HT1080 (cell line): Measurements from ENCODE around the gene LTBP1. TPM values are rescaled to one million over a fixed set of nuclear protein-coding genes. Genes with fewer than 3 reads are reported as not detected.
A peak's percentile ranks its signal among the peaks of the same experiment; 100 is the strongest.

ENCODE experiments used
- DNase-seq: peaks from one replicate; pipeline ENCODE4 v3.0.0-alpha.2; 2015; ENCODE audit warnings: low read depth
- total RNA-seq: library from RNA; depleted of rRNA; stranded (reverse); fragments of >200 nt; shearing (Covaris generic); gene quantifications from 2 replicates; pipeline ENCODE4 v1.2.3, GENCODE V29; 2014

LTBP1 gene
- total RNA-seq, 1 experiment from 2014 or later: 40.5 TPM

- DNase-seq: no peak
Observed at GRCh38 chr2:33072614-33073013, 125.9 kb downstream of the LTBP1 start.

- DNase-seq: no peak
Observed at GRCh38 chr2:33073018-33073417, 126.3 kb downstream of the LTBP1 start.

- no peak for DNase-seq
Observed at GRCh38 chr2:33074197-33074596, 127.4 kb downstream of the LTBP1 start.

- DNase-seq: no peak
Observed at GRCh38 chr2:33077311-33077710, 130.6 kb downstream of the LTBP1 start.

- no peak for DNase-seq
Observed at GRCh38 chr2:33077844-33078243, 131.1 kb downstream of the LTBP1 start.

- no peak for DNase-seq
Observed at GRCh38 chr2:33081691-33082090, 134.9 kb downstream of the LTBP1 start.

- no peak for DNase-seq
Observed at GRCh38 chr2:33083699-33084387, 137.1 kb downstream of the LTBP1 start.

GRCh38 chr2:33084433-33084832 is 137.7 kb downstream of the LTBP1 start:
- DNase-seq: no peak

GRCh38 chr2:33085646-33086045 is 138.9 kb downstream of the LTBP1 start:
- DNase-seq: no peak

- DNase-seq: no peak
Observed at GRCh38 chr2:33086400-33087015, 139.8 kb downstream of the LTBP1 start.

- no peak for DNase-seq
Observed at GRCh38 chr2:33090553-33091134, 143.9 kb downstream of the LTBP1 start.

- DNase-seq: no peak
Observed at GRCh38 chr2:33091541-33092123, 144.9 kb downstream of the LTBP1 start.

GRCh38 chr2:33093283-33093993 is 146.7 kb downstream of the LTBP1 start:
- no peak for DNase-seq

- DNase-seq: no peak
Observed at GRCh38 chr2:33094303-33094702, 147.6 kb downstream of the LTBP1 start.

- DNase-seq: no peak
Observed at GRCh38 chr2:33099989-33100388, 153.2 kb downstream of the LTBP1 start.

GRCh38 chr2:33100921-33101320 is 154.2 kb downstream of the LTBP1 start:
- no peak for DNase-seq

GRCh38 chr2:33104052-33104623 is 157.4 kb downstream of the LTBP1 start:
- peak; percentile 32 for DNase-seq

- DNase-seq: peak; percentile 74
Observed at GRCh38 chr2:33104726-33105125, 158.0 kb downstream of the LTBP1 start.

- DNase-seq: no peak
Observed at GRCh38 chr2:33106115-33106514, 159.4 kb downstream of the LTBP1 start.

GRCh38 chr2:33107690-33108482 is 161.1 kb downstream of the LTBP1 start:
- DNase-seq: peak; percentile 24
